Natural killer cell (primary cell): ENCODE measurements around the gene GTF2A1. TPM values are rescaled to one million over a fixed set of nuclear protein-coding genes. Genes with fewer than 3 reads are reported as not detected.
"Not testable (repeated sequence)": the region's sequence is repeated elsewhere in the genome, so short reads cannot be mapped to it uniquely, and the experiment has no call there.

ENCODE experiments used
- ATAC-seq, 3 donors: fragments of 150-1000 bp in 2 of 3; fragments of 200-7000 bp in 1 of 3; cut with Tn5 transposase; 1 replicate in 1 of 3; 2 replicates in 2 of 3; pipeline ENCODE4 v1.10.0; 2021; ENCODE audit warnings: mild to moderate bottlenecking in 2 of 3, moderate library complexity in 2 of 3
- DNase-seq, 2 donors: peaks; one replicate each; pipeline versions ENCODE4 v3.0.0 to v3.0.0-alpha.2; 2013 to 2021; ENCODE audit warnings: mixed read lengths in 1 of 2
- H3K27ac ChIP-seq: one replicate; pipeline ENCODE4 v1.5.1; 2013; ENCODE audit warnings: mild to moderate bottlenecking, low read length
- H3K27me3 ChIP-seq: one replicate; pipeline ENCODE4 v1.6.1; 2013; ENCODE audit warnings: low read length; ENCODE audit not compliant: control insufficient read depth, insufficient read depth
- H3K36me3 ChIP-seq: one replicate; pipeline ENCODE4 v1.6.1; 2013; ENCODE audit warnings: low read length; ENCODE audit not compliant: control insufficient read depth, insufficient read depth
- H3K4me1 ChIP-seq: one replicate; pipeline ENCODE4 v1.6.1; 2013; ENCODE audit warnings: low read length; ENCODE audit not compliant: control insufficient read depth, insufficient read depth
- H3K4me3 ChIP-seq: one replicate; pipeline ENCODE4 v1.5.1; 2013; ENCODE audit warnings: low read length
- H3K9me3 ChIP-seq: one replicate; pipeline ENCODE4 v1.6.1; 2013; ENCODE audit warnings: low read length; ENCODE audit not compliant: control insufficient read depth, insufficient read depth
- H3K27ac Mint-ChIP-seq, 2 donors: one replicate each; pipeline ENCODE4 v1.8.0; 2022; ENCODE audit warnings: mild to moderate bottlenecking in 2 of 2, mixed read lengths in 2 of 2, moderate library complexity in 1 of 2
- H3K27me3 Mint-ChIP-seq, 2 donors: one replicate each; pipeline ENCODE4 v1.8.0; 2022; ENCODE audit warnings: low read depth in 2 of 2, mixed read lengths in 2 of 2
- H3K36me3 Mint-ChIP-seq: one replicate; pipeline ENCODE4 v1.8.0; 2022; ENCODE audit warnings: mixed read lengths
- H3K4me1 Mint-ChIP-seq, 2 donors: one replicate each; pipeline ENCODE4 v1.8.0; 2022; ENCODE audit warnings: mixed read lengths in 2 of 2
- H3K4me3 Mint-ChIP-seq: one replicate; pipeline ENCODE4 v1.8.0; 2022; ENCODE audit warnings: mild to moderate bottlenecking, moderate library complexity, mixed read lengths
- H3K9me3 Mint-ChIP-seq, 2 donors: one replicate each; pipeline ENCODE4 v1.8.0; 2022; ENCODE audit warnings: mixed read lengths in 2 of 2
- WGBS: methylation state at CpG from one replicate; pipeline ENCODE4 v1.1.7; 2013; ENCODE audit warnings: missing lambda C conversion rate; ENCODE audit not compliant: insufficient coverage; 5-methylcytosine and 5-hydroxymethylcytosine counted together
- intact Hi-C: fragments of 100-400 bp; cut with micrococcal nuclease; formaldehyde crosslinking; loops from one replicate; pipeline ENCODE4 v1.14.2; 2022
- total RNA-seq, 4 donors: library from RNA; stranded (reverse); fragments of 120-200 nt in 1 of 4; gene quantifications; one replicate each; pipeline versions ENCODE4 v1.2.3 to v1.2.4, GENCODE V29; 2013 to 2022
- TF ChIP-seq, protein P1 (sequence below): fragments of 200-600 bp; IDR thresholded peaks from one replicate; pipeline ENCODE4 v1.8.0; 2022; ENCODE audit warnings: antibody characterized with exemption

The GTF2A1 gene
- total RNA-seq, 3 donors from 2014 or later (not counting 1 experiment from before 2014, with no cell fraction given), result 24.5 to 32.7 (median 28.6) TPM

DNA sequence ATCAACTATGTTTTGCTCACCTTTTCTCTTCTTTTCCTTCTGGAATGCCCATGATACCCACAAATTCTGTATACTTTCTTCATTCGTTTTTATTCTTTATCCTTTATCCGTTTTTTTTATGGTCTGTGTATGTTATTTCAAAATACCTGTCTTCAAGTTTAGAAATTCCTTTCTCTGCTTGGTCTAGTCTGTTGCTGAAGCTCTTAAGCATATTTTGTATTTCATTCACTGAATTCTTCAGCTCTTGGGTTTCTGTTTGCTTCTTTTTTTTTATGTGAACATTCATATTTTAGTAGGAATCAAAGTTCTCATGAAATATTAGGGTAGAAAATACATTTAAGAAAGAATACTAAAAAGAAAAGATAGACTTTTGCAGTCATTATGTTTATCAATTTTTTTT is 22.7 kb upstream of the GTF2A1 start:
- H3K4me3 Mint-ChIP-seq, result no peak overlapping the region
- H3K27me3 Mint-ChIP-seq, result peaks cover 11 to 28% of the 10 kb centered on the region in 2 donors
- no peaks in the 10 kb centered on the region for H3K27me3 ChIP-seq
- no peaks in the 10 kb centered on the region for H3K9me3 ChIP-seq
- TF ChIP-seq, protein P1, sequence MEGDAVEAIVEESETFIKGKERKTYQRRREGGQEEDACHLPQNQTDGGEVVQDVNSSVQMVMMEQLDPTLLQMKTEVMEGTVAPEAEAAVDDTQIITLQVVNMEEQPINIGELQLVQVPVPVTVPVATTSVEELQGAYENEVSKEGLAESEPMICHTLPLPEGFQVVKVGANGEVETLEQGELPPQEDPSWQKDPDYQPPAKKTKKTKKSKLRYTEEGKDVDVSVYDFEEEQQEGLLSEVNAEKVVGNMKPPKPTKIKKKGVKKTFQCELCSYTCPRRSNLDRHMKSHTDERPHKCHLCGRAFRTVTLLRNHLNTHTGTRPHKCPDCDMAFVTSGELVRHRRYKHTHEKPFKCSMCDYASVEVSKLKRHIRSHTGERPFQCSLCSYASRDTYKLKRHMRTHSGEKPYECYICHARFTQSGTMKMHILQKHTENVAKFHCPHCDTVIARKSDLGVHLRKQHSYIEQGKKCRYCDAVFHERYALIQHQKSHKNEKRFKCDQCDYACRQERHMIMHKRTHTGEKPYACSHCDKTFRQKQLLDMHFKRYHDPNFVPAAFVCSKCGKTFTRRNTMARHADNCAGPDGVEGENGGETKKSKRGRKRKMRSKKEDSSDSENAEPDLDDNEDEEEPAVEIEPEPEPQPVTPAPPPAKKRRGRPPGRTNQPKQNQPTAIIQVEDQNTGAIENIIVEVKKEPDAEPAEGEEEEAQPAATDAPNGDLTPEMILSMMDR, result no peak
- H3K4me1 ChIP-seq, result no peaks in the 10 kb centered on the region
- no CpG with 5 or more reads among the region's 2 CpGs for WGBS
- peaks cover 11% of the 10 kb centered on the region for H3K36me3 Mint-ChIP-seq
- H3K4me1 Mint-ChIP-seq, result peaks cover 0 to 4% of the 10 kb centered on the region in 2 donors
- peaks cover 4 to 5% of the 10 kb centered on the region in 2 donors for H3K9me3 Mint-ChIP-seq
- no peak overlapping the region for H3K27ac Mint-ChIP-seq
- no peak overlapping the region for H3K4me3 ChIP-seq
- intact Hi-C loops, result no loop called here
- H3K36me3 ChIP-seq, result no peaks in the 10 kb centered on the region
- ATAC-seq, result no peak
- no peak for DNase-seq
- no peak overlapping the region for H3K27ac ChIP-seq

- 80% methylated on average over 2 of the region's 2 CpGs for WGBS
- H3K4me1 Mint-ChIP-seq, ATAC-seq, H3K27me3 ChIP-seq, H3K36me3 ChIP-seq, H3K27ac ChIP-seq, H3K9me3 Mint-ChIP-seq, DNase-seq, intact Hi-C loops, H3K9me3 ChIP-seq, H3K36me3 Mint-ChIP-seq, H3K4me1 ChIP-seq, H3K4me3 Mint-ChIP-seq, H3K4me3 ChIP-seq, H3K27ac Mint-ChIP-seq: not testable (repeated sequence)
- H3K27me3 Mint-ChIP-seq, result peaks cover 12 to 16% of the 10 kb centered on the region in 2 donors
Measured at GRCh38 chr14:81236849-81237248, 16.1 kb upstream of the GTF2A1 start.

- Histone ChIP-seq H3K27me3 (no peaks in the 10 kb centered on the region), H3K4me3 (no peak overlapping the region), H3K4me1 (no peaks in the 10 kb centered on the region), H3K9me3 (no peaks in the 10 kb centered on the region), H3K36me3 (no peaks in the 10 kb centered on the region), H3K27ac (no peak overlapping the region)
- H3K4me3 Mint-ChIP-seq, result no peak overlapping the region
- 93% methylated on average over 20 of the region's 20 CpGs for WGBS
- DNase-seq, result no peak
- H3K4me1 Mint-ChIP-seq, result no peaks in the 10 kb centered on the region
- intact Hi-C loops, result no loop called here
- peaks cover 12 to 13% of the 10 kb centered on the region in 2 donors for H3K27me3 Mint-ChIP-seq
- TF ChIP-seq, protein P1, result no peak
- H3K36me3 Mint-ChIP-seq, result no peaks in the 10 kb centered on the region
- H3K27ac Mint-ChIP-seq, result no peak overlapping the region
- no peak for ATAC-seq
- no peaks in the 10 kb centered on the region for H3K9me3 Mint-ChIP-seq
Measured at GRCh38 chr14:81236138-81236537, 15.4 kb upstream of the GTF2A1 start.

DNA sequence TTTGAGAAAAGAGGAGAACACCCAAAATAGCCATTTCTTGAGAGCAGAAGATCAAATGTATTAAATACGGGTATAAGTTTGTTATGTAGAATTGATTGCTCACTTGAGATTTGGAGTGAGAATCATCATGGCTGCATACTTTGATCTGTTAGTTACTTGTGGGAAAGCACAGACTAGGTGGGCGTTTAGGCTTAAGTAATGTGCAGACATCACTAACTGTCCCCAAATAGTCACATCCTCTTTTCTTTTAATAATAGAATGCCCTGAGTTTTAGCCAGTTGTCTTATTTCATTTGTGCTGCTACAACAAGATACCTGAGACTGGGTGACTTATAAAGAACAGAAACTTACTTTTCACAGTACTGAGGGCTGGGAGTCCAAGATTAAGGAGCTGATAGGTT is 14.3 kb upstream of the GTF2A1 start:
- no peaks in the 10 kb centered on the region for H3K36me3 ChIP-seq
- Mint-ChIP-seq H3K27ac (no peak overlapping the region), H3K9me3 (no peaks in the 10 kb centered on the region), H3K4me1 (no peaks in the 10 kb centered on the region), H3K27me3 (peaks cover 6 to 12% of the 10 kb centered on the region in 2 donors), H3K4me3 (no peak overlapping the region), H3K36me3 (no peaks in the 10 kb centered on the region)
- 77% methylated on average over 1 of the region's 2 CpGs for WGBS
- no peaks in the 10 kb centered on the region for H3K9me3 ChIP-seq
- H3K4me1 ChIP-seq, result no peaks in the 10 kb centered on the region
- H3K27me3 ChIP-seq, result no peaks in the 10 kb centered on the region
- TF ChIP-seq, protein P1, result no peak
- DNase-seq (no peak), ATAC-seq (no peak)
- intact Hi-C loops, result no loop called here
- no peak overlapping the region for H3K27ac ChIP-seq
- H3K4me3 ChIP-seq, result no peak overlapping the region
